HCT116 (cell line): ENCODE data around the gene PKN2.

ENCODE experiments used
- EGR1 ChIP-seq: IDR thresholded peaks from 2 replicates; pipeline ENCODE4 v1.6.1; 2012; ENCODE audit warnings: low read depth
- JUND ChIP-seq: IDR thresholded peaks from 2 replicates; pipeline ENCODE4 v1.6.1; 2012
- MAX ChIP-seq: IDR thresholded peaks from 2 replicates; pipeline ENCODE4 v1.6.1; 2012
- POLR2A ChIP-seq: IDR thresholded peaks from 2 replicates; pipeline ENCODE4 v1.7.0; 2011; ENCODE audit warnings: borderline replicate concordance; ENCODE audit not compliant: insufficient read depth, insufficient read length; ENCODE audit errors: extremely low read depth
- POLR2AphosphoS5 ChIP-seq: IDR thresholded peaks from 2 replicates; pipeline ENCODE4 v1.6.1; 2011; ENCODE audit warnings: mild to moderate bottlenecking, low read depth, low read length, moderate library complexity
- YY1 ChIP-seq: IDR thresholded peaks from 2 replicates; pipeline ENCODE4 v1.6.1; 2011; ENCODE audit warnings: low read length, low read depth, moderate library complexity, mild to moderate bottlenecking; ENCODE audit not compliant: insufficient replicate concordance; ENCODE audit errors: extremely low read depth
- ZFX ChIP-seq: fragments of 450-650 bp; IDR thresholded peaks from 2 replicates; pipeline ENCODE4 v1.6.1; 2017
- TF ChIP-seq, protein P1 (sequence below), 3 experiments: fragments of 200-600 bp in 1 of 3; sonication (generic) in 1 of 3; IDR thresholded peaks in 2 of 3; conservative IDR thresholded peaks in 1 of 3; 2 replicates each; pipeline ENCODE4 v1.5.1; 2012 to 2017; ENCODE audit warnings: low read depth in 2 of 3, low read length in 2 of 3, antibody characterized with exemption in 1 of 3, borderline replicate concordance in 1 of 3, control low read depth in 1 of 3, mild to moderate bottlenecking in 1 of 3, mixed read lengths in 1 of 3, mixed run types in 1 of 3, moderate library complexity in 1 of 3; ENCODE audit not compliant: insufficient read depth in 1 of 3

DNA sequence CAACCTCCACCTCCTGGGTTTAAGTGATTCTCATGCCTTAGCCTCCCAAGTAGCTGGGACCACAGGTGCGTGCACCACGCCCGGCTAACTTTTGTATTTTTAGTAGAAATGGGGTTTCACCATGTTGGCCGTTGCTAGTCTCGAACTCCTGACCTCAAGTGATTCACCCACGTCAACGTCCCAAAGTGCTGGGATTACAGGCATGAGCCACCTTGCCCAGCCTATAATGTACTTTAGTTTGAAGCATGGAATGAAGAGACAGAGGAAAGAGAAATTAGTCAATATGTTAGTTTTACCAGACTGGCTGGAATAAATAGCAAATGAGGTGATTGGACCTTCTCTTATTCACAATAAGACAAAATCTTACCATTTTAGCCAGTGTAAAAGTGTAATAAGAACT lies 118.3 kb downstream of the PKN2 start:
- TF ChIP-seq, protein P1, sequence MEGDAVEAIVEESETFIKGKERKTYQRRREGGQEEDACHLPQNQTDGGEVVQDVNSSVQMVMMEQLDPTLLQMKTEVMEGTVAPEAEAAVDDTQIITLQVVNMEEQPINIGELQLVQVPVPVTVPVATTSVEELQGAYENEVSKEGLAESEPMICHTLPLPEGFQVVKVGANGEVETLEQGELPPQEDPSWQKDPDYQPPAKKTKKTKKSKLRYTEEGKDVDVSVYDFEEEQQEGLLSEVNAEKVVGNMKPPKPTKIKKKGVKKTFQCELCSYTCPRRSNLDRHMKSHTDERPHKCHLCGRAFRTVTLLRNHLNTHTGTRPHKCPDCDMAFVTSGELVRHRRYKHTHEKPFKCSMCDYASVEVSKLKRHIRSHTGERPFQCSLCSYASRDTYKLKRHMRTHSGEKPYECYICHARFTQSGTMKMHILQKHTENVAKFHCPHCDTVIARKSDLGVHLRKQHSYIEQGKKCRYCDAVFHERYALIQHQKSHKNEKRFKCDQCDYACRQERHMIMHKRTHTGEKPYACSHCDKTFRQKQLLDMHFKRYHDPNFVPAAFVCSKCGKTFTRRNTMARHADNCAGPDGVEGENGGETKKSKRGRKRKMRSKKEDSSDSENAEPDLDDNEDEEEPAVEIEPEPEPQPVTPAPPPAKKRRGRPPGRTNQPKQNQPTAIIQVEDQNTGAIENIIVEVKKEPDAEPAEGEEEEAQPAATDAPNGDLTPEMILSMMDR (IDR thresholded peaks at IDR 0.05 in 2 of 3, conservative IDR thresholded peaks at IDR 0.05 in 1 of 3; ENCODE audit: borderline replicate concordance in 1 of 3, insufficient read depth in 1 of 3, low read depth in 2 of 3, low read length in 2 of 3) = no peak
- TF ChIP-seq EGR1 (no peak), ZFX (no peak), MAX (no peak), JUND (no peak), POLR2A (no peak), POLR2AphosphoS5 (no peak), YY1 (no peak)
